ENCODE measurements around the gene CPSF6. TPM values are rescaled to one million over a fixed set of nuclear protein-coding genes. Genes with fewer than 3 reads are reported as not detected.

The CPSF6 gene
- total and polyA plus RNA-seq, 2 of the 8 experiments (the other 6 are each of a cell fraction or from before 2014, with no cell fraction given): 92.7 to 167 TPM

DNA sequence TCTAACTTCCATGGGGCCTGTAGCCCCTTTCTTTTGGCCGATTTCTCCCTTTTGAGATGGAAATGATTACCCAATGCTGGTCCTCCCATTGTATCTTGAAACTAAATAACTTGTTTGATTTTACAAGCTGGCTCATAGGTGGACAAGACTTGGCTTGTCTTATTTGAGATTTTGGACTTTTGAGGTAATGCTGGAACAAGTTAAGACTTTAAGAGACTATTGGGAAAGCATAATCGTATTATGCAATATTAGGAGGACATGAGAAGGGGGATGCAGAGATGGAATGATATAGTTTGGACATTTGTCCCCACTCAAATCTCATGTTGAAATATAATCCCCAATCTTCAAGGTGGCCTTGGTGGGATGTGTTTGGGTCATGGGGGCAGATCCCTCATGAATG is 59.6 kb downstream of the CPSF6 start (continued):
- TF ChIP-seq, protein P1, sequence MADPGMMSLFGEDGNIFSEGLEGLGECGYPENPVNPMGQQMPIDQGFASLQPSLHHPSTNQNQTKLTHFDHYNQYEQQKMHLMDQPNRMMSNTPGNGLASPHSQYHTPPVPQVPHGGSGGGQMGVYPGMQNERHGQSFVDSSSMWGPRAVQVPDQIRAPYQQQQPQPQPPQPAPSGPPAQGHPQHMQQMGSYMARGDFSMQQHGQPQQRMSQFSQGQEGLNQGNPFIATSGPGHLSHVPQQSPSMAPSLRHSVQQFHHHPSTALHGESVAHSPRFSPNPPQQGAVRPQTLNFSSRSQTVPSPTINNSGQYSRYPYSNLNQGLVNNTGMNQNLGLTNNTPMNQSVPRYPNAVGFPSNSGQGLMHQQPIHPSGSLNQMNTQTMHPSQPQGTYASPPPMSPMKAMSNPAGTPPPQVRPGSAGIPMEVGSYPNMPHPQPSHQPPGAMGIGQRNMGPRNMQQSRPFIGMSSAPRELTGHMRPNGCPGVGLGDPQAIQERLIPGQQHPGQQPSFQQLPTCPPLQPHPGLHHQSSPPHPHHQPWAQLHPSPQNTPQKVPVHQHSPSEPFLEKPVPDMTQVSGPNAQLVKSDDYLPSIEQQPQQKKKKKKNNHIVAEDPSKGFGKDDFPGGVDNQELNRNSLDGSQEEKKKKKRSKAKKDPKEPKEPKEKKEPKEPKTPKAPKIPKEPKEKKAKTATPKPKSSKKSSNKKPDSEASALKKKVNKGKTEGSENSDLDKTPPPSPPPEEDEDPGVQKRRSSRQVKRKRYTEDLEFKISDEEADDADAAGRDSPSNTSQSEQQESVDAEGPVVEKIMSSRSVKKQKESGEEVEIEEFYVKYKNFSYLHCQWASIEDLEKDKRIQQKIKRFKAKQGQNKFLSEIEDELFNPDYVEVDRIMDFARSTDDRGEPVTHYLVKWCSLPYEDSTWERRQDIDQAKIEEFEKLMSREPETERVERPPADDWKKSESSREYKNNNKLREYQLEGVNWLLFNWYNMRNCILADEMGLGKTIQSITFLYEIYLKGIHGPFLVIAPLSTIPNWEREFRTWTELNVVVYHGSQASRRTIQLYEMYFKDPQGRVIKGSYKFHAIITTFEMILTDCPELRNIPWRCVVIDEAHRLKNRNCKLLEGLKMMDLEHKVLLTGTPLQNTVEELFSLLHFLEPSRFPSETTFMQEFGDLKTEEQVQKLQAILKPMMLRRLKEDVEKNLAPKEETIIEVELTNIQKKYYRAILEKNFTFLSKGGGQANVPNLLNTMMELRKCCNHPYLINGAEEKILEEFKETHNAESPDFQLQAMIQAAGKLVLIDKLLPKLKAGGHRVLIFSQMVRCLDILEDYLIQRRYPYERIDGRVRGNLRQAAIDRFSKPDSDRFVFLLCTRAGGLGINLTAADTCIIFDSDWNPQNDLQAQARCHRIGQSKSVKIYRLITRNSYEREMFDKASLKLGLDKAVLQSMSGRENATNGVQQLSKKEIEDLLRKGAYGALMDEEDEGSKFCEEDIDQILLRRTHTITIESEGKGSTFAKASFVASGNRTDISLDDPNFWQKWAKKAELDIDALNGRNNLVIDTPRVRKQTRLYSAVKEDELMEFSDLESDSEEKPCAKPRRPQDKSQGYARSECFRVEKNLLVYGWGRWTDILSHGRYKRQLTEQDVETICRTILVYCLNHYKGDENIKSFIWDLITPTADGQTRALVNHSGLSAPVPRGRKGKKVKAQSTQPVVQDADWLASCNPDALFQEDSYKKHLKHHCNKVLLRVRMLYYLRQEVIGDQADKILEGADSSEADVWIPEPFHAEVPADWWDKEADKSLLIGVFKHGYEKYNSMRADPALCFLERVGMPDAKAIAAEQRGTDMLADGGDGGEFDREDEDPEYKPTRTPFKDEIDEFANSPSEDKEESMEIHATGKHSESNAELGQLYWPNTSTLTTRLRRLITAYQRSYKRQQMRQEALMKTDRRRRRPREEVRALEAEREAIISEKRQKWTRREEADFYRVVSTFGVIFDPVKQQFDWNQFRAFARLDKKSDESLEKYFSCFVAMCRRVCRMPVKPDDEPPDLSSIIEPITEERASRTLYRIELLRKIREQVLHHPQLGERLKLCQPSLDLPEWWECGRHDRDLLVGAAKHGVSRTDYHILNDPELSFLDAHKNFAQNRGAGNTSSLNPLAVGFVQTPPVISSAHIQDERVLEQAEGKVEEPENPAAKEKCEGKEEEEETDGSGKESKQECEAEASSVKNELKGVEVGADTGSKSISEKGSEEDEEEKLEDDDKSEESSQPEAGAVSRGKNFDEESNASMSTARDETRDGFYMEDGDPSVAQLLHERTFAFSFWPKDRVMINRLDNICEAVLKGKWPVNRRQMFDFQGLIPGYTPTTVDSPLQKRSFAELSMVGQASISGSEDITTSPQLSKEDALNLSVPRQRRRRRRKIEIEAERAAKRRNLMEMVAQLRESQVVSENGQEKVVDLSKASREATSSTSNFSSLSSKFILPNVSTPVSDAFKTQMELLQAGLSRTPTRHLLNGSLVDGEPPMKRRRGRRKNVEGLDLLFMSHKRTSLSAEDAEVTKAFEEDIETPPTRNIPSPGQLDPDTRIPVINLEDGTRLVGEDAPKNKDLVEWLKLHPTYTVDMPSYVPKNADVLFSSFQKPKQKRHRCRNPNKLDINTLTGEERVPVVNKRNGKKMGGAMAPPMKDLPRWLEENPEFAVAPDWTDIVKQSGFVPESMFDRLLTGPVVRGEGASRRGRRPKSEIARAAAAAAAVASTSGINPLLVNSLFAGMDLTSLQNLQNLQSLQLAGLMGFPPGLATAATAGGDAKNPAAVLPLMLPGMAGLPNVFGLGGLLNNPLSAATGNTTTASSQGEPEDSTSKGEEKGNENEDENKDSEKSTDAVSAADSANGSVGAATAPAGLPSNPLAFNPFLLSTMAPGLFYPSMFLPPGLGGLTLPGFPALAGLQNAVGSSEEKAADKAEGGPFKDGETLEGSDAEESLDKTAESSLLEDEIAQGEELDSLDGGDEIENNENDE (IDR thresholded peaks at IDR 0.05; ENCODE audit: insufficient replicate concordance, low read length): no peak
- no peak for TF ChIP-seq TCF12 (IDR thresholded peaks at IDR 0.05; ENCODE audit: low read depth, low read length)
- no peak for TF ChIP-seq SP2 (IDR thresholded peaks at IDR 0.05; ENCODE audit: low read length)
- no peak for TF ChIP-seq BACH1 (IDR thresholded peaks at IDR 0.05; ENCODE audit: low read length)
- TF ChIP-seq ASH2L (IDR thresholded peaks at IDR 0.05; ENCODE audit: low read length): no peak
- TF ChIP-seq SP4 (IDR thresholded peaks at IDR 0.05; ENCODE audit: low read length): no peak
- no peak for TF ChIP-seq RBBP5 (IDR thresholded peaks at IDR 0.05; ENCODE audit: borderline replicate concordance, low read depth, low read length)
- TF ChIP-seq, protein P2, sequence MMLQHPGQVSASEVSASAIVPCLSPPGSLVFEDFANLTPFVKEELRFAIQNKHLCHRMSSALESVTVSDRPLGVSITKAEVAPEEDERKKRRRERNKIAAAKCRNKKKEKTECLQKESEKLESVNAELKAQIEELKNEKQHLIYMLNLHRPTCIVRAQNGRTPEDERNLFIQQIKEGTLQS (IDR thresholded peaks at IDR 0.05; ENCODE audit: insufficient read depth, low read depth, low read length): no peak
